Thyroid gland (tissue), 4 donors: ENCODE results near the gene BIRC7.

ENCODE experiments used
- POLR2A ChIP-seq, 2 donors: fragments of 450-650 bp; IDR thresholded peaks; one replicate each; pipeline ENCODE4 v1.6.1; 2017; ENCODE audit warnings: antibody characterized with exemption in 2 of 2, mild to moderate bottlenecking in 2 of 2, moderate library complexity in 1 of 2
- TF ChIP-seq, protein P1 (sequence below), 6 experiments: fragments of 200-600 bp in 3 of 6; fragments of 450-650 bp in 3 of 6; sonication (generic) in 3 of 6; IDR thresholded peaks; one replicate each; pipeline ENCODE4 v1.5.1; 2016 to 2019; ENCODE audit warnings: antibody characterized with exemption in 6 of 6, mild to moderate bottlenecking in 2 of 6, inconsistent platforms in 1 of 6, moderate library complexity in 1 of 6

DNA sequence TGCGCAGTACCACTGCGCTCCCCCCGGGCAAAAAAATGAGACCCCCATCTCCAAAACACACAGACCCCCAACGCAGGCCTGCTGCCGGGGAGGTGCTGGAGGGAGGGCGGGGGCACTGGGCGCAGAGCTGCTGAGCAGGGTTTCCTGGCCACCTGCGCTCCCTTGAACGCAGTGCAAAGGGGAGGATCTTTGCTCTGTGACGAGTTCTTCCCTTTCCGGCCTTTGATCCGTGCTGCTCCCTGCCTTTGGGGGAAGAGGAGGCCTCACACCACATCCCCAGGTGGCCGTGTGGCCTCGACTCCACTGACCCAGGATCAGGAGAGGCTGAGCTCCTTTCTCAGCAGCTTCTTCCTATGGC, 48.4 kb downstream of the BIRC7 start:
- TF ChIP-seq, protein P1, sequence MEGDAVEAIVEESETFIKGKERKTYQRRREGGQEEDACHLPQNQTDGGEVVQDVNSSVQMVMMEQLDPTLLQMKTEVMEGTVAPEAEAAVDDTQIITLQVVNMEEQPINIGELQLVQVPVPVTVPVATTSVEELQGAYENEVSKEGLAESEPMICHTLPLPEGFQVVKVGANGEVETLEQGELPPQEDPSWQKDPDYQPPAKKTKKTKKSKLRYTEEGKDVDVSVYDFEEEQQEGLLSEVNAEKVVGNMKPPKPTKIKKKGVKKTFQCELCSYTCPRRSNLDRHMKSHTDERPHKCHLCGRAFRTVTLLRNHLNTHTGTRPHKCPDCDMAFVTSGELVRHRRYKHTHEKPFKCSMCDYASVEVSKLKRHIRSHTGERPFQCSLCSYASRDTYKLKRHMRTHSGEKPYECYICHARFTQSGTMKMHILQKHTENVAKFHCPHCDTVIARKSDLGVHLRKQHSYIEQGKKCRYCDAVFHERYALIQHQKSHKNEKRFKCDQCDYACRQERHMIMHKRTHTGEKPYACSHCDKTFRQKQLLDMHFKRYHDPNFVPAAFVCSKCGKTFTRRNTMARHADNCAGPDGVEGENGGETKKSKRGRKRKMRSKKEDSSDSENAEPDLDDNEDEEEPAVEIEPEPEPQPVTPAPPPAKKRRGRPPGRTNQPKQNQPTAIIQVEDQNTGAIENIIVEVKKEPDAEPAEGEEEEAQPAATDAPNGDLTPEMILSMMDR (IDR thresholded peaks at IDR 0.05) = no peak
- no peak for TF ChIP-seq POLR2A (IDR thresholded peaks at IDR 0.05)
